SK-N-SH (cell line): Measurements from ENCODE around the gene IPO11. TPM values are rescaled to one million over a fixed set of nuclear protein-coding genes. Genes with fewer than 3 reads are reported as not detected.
A peak's percentile ranks its signal among the peaks of the same experiment; 100 is the strongest.

Experiments
- CTCF ChIA-PET: fragments of 300-600, 350-600 bp; formaldehyde crosslinking; extraction: SDS; loops from one replicate; lab custom pipeline; 2021; lab: Yijun Ruan, JAX
- POLR2A ChIA-PET: fragments of 350-600 bp; sonication (Branson Sonifier 250); formaldehyde crosslinking; extraction: SDS; loops from one replicate; lab custom pipeline; 2020; ENCODE audit warnings: antibody characterized with exemption, inconsistent platforms; lab: Yijun Ruan, JAX
- DNase-seq: peaks from one replicate; pipeline ENCODE4 v3.0.0; 2012
- H2AFZ ChIP-seq: fragments of 200-600 bp; sonication (generic); 2 replicates; pipeline ENCODE4 v1.8.1; 2016; ENCODE audit warnings: antibody characterized with exemption, mild to moderate bottlenecking, low read depth
- H3F3A ChIP-seq: fragments of 200-600 bp; sonication (generic); replicated peaks from 2 replicates; pipeline ENCODE3; 2016; ENCODE audit warnings: antibody characterized with exemption, mild to moderate bottlenecking; ENCODE audit not compliant: insufficient read depth
- H3K27ac ChIP-seq, 2 experiments: fragments of 200-500 bp in 1 of 2; fragments of 200-600 bp in 1 of 2; sonication (Bioruptor generic) in 1 of 2; sonication (generic), shearing (Covaris generic) in 1 of 2; 2 replicates each; pipeline versions ENCODE4 v1.5.1 to v1.6.1; 2014 to 2016; ENCODE audit warnings: low read depth in 2 of 2, inconsistent platforms in 1 of 2, low read length in 1 of 2, mild to moderate bottlenecking in 1 of 2, mixed read lengths in 1 of 2
- H3K27me3 ChIP-seq: fragments of 200-600 bp; sonication (generic), shearing (Covaris generic); 2 replicates; pipeline ENCODE4 v1.6.1; 2016; ENCODE audit warnings: mixed run types; ENCODE audit not compliant: insufficient read depth
- H3K36me3 ChIP-seq, 2 experiments: fragments of 200-500 bp in 1 of 2; fragments of 200-600 bp in 1 of 2; sonication (Bioruptor generic) in 1 of 2; sonication (generic) in 1 of 2; replicated peaks in 1 of 2; 2 replicates each; pipeline versions ENCODE3 to v1.5.1; 2014 to 2016; ENCODE audit warnings: low read length in 1 of 2, mild to moderate bottlenecking in 1 of 2; ENCODE audit not compliant: insufficient read depth in 2 of 2, control insufficient read depth in 1 of 2
- H3K4me1 ChIP-seq, 2 experiments: fragments of 200-500 bp in 1 of 2; fragments of 200-600 bp in 1 of 2; sonication (Bioruptor generic) in 1 of 2; sonication (generic), shearing (Covaris generic) in 1 of 2; 2 replicates each; pipeline versions ENCODE4 v1.5.1 to v1.6.1; 2014 to 2016; ENCODE audit warnings: low read depth in 1 of 2, low read length in 1 of 2, mixed run types in 1 of 2; ENCODE audit not compliant: insufficient read depth in 2 of 2, control insufficient read depth in 1 of 2
- H3K4me2 ChIP-seq: fragments of 200-600 bp; sonication (generic), shearing (Covaris generic); 2 replicates; pipeline ENCODE4 v1.6.1; 2017; ENCODE audit warnings: mixed run types
- H3K4me3 ChIP-seq, 2 experiments: fragments of 200-500 bp in 1 of 2; fragments of 200-600 bp in 1 of 2; sonication (Bioruptor generic) in 1 of 2; sonication (generic), shearing (Covaris generic) in 1 of 2; 2 replicates each; pipeline versions ENCODE4 v1.5.1 to v1.8.1; 2014 to 2016; ENCODE audit warnings: low read depth in 2 of 2, inconsistent platforms in 1 of 2, low read length in 1 of 2, mild to moderate bottlenecking in 1 of 2, mixed read lengths in 1 of 2, moderate library complexity in 1 of 2
- H3K79me2 ChIP-seq: fragments of 200-600 bp; sonication (generic); 2 replicates; pipeline ENCODE4 v1.8.1; 2017; ENCODE audit warnings: mild to moderate bottlenecking; ENCODE audit not compliant: insufficient read depth
- H3K9ac ChIP-seq: fragments of 200-600 bp; sonication (generic); 2 replicates; pipeline ENCODE4 v1.6.1; 2017; ENCODE audit warnings: mixed run types
- H3K9me2 ChIP-seq: fragments of 200-600 bp; sonication (generic); 2 replicates; pipeline ENCODE4 v1.6.1; 2017; ENCODE audit warnings: mixed run types
- H3K9me3 ChIP-seq: fragments of 200-600 bp; sonication (generic); 2 replicates; pipeline ENCODE4 v1.6.1; 2017; ENCODE audit warnings: mixed run types, mild to moderate bottlenecking, moderate library complexity
- H4K20me1 ChIP-seq: fragments of 200-600 bp; sonication (generic); 2 replicates; pipeline ENCODE4 v1.6.1; 2017; ENCODE audit warnings: mild to moderate bottlenecking, mixed run types; ENCODE audit not compliant: insufficient read depth
- CHD2 ChIP-seq: fragments of 150-350 bp; IDR thresholded peaks from 2 replicates; pipeline ENCODE4 v1.6.1; 2018; ENCODE audit warnings: low read length; ENCODE audit not compliant: partially characterized antibody
- EP300 ChIP-seq, 2 experiments: IDR thresholded peaks; 2 replicates each; pipeline versions ENCODE4 v1.4.0 to v1.6.1; 2012; ENCODE audit warnings: borderline replicate concordance in 1 of 2, low read depth in 1 of 2, low read length in 1 of 2
- FOSL2 ChIP-seq: IDR thresholded peaks from 2 replicates; pipeline ENCODE4 v1.4.0; 2012; ENCODE audit warnings: low read depth, mild to moderate bottlenecking, moderate library complexity, borderline replicate concordance
- FOXJ3 ChIP-seq: sonication (generic); formaldehyde crosslinking; IDR thresholded peaks from 2 replicates; pipeline ENCODE4 v1.5.1; 2020; ENCODE audit warnings: mild to moderate bottlenecking, missing genetic modification reagents
- FOXM1 ChIP-seq: IDR thresholded peaks from 2 replicates; pipeline ENCODE4 v1.4.0; 2012; ENCODE audit warnings: low read depth, mild to moderate bottlenecking
- GABPA ChIP-seq: IDR thresholded peaks from 2 replicates; pipeline ENCODE4 v1.4.0; 2012; ENCODE audit warnings: low read depth, mild to moderate bottlenecking
- NFIC ChIP-seq: IDR thresholded peaks from 2 replicates; pipeline ENCODE4 v1.4.0; 2012; ENCODE audit warnings: borderline replicate concordance
- NRF1 ChIP-seq: IDR thresholded peaks from 2 replicates; pipeline ENCODE4 v1.6.1; 2012; ENCODE audit warnings: low read depth, mild to moderate bottlenecking, low read length
- POLR2AphosphoS5 ChIP-seq: IDR thresholded peaks from 2 replicates; pipeline ENCODE4 v1.6.1; 2012; ENCODE audit warnings: low read depth, low read length
- RCOR1 ChIP-seq: fragments of 150-350 bp; IDR thresholded peaks from 2 replicates; pipeline ENCODE4 v1.6.1; 2017; ENCODE audit warnings: antibody characterized with exemption, low read length
- TAF1 ChIP-seq: IDR thresholded peaks from 2 replicates; pipeline ENCODE4 v1.6.1; 2012; ENCODE audit warnings: low read depth, mild to moderate bottlenecking, low read length, moderate library complexity, borderline replicate concordance
- TCF12 ChIP-seq: IDR thresholded peaks from 2 replicates; pipeline ENCODE4 v1.4.0; 2012
- TEAD4 ChIP-seq: IDR thresholded peaks from 2 replicates; pipeline ENCODE4 v1.4.0; 2012; ENCODE audit warnings: mild to moderate bottlenecking, borderline replicate concordance; ENCODE audit not compliant: insufficient read depth
- YY1 ChIP-seq: IDR thresholded peaks from 2 replicates; pipeline ENCODE4 v1.4.0; 2012; ENCODE audit warnings: low read depth, mild to moderate bottlenecking
- whole genome bisulfite sequencing: methylation state at CpG from one replicate; pipeline ENCODE4 v1.1.6; 2017; ENCODE audit warnings: low lambda C conversion rate; 5-methylcytosine and 5-hydroxymethylcytosine counted together
- polyA plus RNA-seq, 3 experiments: library from polyadenylated mRNA; depleted of rRNA; stranded (reverse); fragments of >200 nt; gene quantifications; 2 replicates each; pipeline ENCODE4 v1.2.3, GENCODE V29; 2012
- TF ChIP-seq, protein P1 (sequence below): IDR thresholded peaks from 2 replicates; pipeline ENCODE4 v1.4.0; 2012; ENCODE audit warnings: low read depth, borderline replicate concordance
- TF ChIP-seq, protein P2 (sequence below): IDR thresholded peaks from 2 replicates; pipeline ENCODE4 v1.4.0; 2012; ENCODE audit warnings: low read depth, borderline replicate concordance
- TF ChIP-seq, protein P3 (sequence below): IDR thresholded peaks from 2 replicates; pipeline ENCODE4; 2012
- TF ChIP-seq, protein P4 (sequence below): fragments of 150-350 bp; IDR thresholded peaks from 2 replicates; pipeline ENCODE4 v1.6.1; 2017; ENCODE audit warnings: antibody characterized with exemption, low read length, low read depth, borderline replicate concordance
- TF ChIP-seq, protein P5 (sequence below): fragments of 150-350 bp; IDR thresholded peaks from 2 replicates; pipeline ENCODE4 v1.6.1; 2016; ENCODE audit warnings: mild to moderate bottlenecking, low read depth, low read length
- TF ChIP-seq, protein P6 (sequence below): fragments of 200-600 bp; sonication (generic); IDR thresholded peaks from 2 replicates; pipeline ENCODE4 v1.6.1; 2017; ENCODE audit warnings: antibody characterized with exemption, mild to moderate bottlenecking, moderate library complexity
- TF ChIP-seq, protein P7 (sequence below): IDR thresholded peaks from 2 replicates; pipeline ENCODE4 v1.4.0; 2012; ENCODE audit warnings: low read depth

IPO11 gene
- polyA plus RNA-seq, 1 of the 3 experiments (the other 2 are of a cell fraction), result 8.1 TPM

DNA sequence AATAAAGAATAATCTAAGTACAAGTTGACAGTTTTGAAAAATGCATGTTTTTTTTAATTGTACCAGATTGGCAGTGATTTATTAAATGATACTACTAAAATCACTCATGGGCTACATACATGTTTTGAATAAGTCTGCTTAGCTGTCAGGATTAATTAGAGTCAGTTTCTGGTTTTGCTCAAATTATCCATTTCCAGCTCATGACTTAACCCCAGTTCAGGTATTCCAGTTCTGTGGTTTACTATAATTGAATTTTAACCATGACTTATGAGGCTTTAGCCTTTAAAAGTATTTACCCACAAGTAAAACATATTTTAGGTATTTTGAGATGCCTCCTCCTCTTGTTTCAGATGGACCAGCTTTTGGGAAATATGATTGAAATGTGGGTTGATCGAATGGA, 148.2 kb downstream of the IPO11 start (continued):
- TF ChIP-seq GABPA (no peak), POLR2AphosphoS5 (peak; percentile 40; the same call in 1 of the 2 replicates), FOSL2 (no peak), TCF12 (peak; percentile 66), FOXM1 (no peak), FOXJ3 (no peak), RCOR1 (no peak)
- TF ChIP-seq, protein P1, sequence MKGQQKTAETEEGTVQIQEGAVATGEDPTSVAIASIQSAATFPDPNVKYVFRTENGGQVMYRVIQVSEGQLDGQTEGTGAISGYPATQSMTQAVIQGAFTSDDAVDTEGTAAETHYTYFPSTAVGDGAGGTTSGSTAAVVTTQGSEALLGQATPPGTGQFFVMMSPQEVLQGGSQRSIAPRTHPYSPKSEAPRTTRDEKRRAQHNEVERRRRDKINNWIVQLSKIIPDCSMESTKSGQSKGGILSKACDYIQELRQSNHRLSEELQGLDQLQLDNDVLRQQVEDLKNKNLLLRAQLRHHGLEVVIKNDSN, result no peak
- TF ChIP-seq, protein P2, sequence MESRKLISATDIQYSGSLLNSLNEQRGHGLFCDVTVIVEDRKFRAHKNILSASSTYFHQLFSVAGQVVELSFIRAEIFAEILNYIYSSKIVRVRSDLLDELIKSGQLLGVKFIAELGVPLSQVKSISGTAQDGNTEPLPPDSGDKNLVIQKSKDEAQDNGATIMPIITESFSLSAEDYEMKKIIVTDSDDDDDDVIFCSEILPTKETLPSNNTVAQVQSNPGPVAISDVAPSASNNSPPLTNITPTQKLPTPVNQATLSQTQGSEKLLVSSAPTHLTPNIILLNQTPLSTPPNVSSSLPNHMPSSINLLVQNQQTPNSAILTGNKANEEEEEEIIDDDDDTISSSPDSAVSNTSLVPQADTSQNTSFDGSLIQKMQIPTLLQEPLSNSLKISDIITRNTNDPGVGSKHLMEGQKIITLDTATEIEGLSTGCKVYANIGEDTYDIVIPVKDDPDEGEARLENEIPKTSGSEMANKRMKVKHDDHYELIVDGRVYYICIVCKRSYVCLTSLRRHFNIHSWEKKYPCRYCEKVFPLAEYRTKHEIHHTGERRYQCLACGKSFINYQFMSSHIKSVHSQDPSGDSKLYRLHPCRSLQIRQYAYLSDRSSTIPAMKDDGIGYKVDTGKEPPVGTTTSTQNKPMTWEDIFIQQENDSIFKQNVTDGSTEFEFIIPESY, result no peak
- TF ChIP-seq, protein P3, sequence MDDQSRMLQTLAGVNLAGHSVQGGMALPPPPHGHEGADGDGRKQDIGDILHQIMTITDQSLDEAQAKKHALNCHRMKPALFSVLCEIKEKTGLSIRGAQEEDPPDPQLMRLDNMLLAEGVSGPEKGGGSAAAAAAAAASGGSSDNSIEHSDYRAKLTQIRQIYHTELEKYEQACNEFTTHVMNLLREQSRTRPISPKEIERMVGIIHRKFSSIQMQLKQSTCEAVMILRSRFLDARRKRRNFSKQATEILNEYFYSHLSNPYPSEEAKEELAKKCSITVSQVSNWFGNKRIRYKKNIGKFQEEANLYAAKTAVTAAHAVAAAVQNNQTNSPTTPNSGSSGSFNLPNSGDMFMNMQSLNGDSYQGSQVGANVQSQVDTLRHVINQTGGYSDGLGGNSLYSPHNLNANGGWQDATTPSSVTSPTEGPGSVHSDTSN, result peak; percentile 79
- TF ChIP-seq, all 33 proteins: peak for 5

DNA sequence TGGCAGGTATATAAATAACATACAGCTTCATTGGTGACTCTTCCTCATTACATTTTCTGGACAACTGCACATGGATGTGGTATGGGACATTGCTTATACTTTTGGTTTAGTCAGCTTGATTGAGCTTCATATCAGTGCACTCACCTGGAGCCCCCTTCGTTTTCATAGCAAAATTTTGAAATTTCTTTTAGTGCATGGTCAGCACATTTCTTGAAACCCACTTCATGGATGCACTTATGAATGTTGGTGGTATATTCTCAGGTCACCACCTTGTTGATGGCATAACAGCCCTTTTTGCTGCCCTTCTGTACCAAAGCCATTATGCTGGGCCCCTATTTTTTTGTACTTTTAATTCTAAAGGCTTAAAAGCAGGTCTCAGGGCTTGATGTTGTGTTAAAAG, 149.3 kb downstream of the IPO11 start:
- DNase-seq, result no peak
- TF ChIP-seq, protein P3, result no peak
- TF ChIP-seq YY1 (no peak), TAF1 (no peak), FOXJ3 (no peak), GABPA (no peak), FOXM1 (no peak), TEAD4 (no peak), NRF1 (no peak), EP300 (IDR thresholded peaks at IDR 0.05; ENCODE audit: borderline replicate concordance in 1 of 2, low read depth in 1 of 2, low read length in 1 of 2) (no peak), POLR2AphosphoS5 (no peak), NFIC (no peak), CHD2 (no peak)
- TF ChIP-seq, protein P4, sequence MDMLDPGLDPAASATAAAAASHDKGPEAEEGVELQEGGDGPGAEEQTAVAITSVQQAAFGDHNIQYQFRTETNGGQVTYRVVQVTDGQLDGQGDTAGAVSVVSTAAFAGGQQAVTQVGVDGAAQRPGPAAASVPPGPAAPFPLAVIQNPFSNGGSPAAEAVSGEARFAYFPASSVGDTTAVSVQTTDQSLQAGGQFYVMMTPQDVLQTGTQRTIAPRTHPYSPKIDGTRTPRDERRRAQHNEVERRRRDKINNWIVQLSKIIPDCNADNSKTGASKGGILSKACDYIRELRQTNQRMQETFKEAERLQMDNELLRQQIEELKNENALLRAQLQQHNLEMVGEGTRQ, result no peak
- TF ChIP-seq, protein P5, sequence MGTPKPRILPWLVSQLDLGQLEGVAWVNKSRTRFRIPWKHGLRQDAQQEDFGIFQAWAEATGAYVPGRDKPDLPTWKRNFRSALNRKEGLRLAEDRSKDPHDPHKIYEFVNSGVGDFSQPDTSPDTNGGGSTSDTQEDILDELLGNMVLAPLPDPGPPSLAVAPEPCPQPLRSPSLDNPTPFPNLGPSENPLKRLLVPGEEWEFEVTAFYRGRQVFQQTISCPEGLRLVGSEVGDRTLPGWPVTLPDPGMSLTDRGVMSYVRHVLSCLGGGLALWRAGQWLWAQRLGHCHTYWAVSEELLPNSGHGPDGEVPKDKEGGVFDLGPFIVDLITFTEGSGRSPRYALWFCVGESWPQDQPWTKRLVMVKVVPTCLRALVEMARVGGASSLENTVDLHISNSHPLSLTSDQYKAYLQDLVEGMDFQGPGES, result no peak
- TF ChIP-seq, protein P6, sequence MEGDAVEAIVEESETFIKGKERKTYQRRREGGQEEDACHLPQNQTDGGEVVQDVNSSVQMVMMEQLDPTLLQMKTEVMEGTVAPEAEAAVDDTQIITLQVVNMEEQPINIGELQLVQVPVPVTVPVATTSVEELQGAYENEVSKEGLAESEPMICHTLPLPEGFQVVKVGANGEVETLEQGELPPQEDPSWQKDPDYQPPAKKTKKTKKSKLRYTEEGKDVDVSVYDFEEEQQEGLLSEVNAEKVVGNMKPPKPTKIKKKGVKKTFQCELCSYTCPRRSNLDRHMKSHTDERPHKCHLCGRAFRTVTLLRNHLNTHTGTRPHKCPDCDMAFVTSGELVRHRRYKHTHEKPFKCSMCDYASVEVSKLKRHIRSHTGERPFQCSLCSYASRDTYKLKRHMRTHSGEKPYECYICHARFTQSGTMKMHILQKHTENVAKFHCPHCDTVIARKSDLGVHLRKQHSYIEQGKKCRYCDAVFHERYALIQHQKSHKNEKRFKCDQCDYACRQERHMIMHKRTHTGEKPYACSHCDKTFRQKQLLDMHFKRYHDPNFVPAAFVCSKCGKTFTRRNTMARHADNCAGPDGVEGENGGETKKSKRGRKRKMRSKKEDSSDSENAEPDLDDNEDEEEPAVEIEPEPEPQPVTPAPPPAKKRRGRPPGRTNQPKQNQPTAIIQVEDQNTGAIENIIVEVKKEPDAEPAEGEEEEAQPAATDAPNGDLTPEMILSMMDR, result no peak
- TF ChIP-seq, protein P1, result no peak
- TF ChIP-seq, protein P7, sequence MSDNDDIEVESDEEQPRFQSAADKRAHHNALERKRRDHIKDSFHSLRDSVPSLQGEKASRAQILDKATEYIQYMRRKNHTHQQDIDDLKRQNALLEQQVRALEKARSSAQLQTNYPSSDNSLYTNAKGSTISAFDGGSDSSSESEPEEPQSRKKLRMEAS, result no peak
- TF ChIP-seq, all 33 proteins: peak for 0
- Histone ChIP-seq H3K4me2 (no peak overlapping the region), H3K79me2 (0 out of 2 replicates have a peak, but pooled peaks cover 3% of the 10 kb centered on the region), H3K36me3 (peaks cover 6 to 27% of the 10 kb centered on the region in 2 experiments), H3K27me3 (no peaks in the 10 kb centered on the region), H3K9me3 (no peaks in the 10 kb centered on the region), H3K4me1 (no peaks in the 10 kb centered on the region; a peak in 1 of 4 replicates), H3K9ac (no peak overlapping the region), H2AFZ (no peak overlapping the region), H3K4me3 (no peak overlapping the region), H3K27ac (no peak overlapping the region), H3K9me2 (no peaks in the 10 kb centered on the region), H4K20me1 (no peaks in the 10 kb centered on the region), H3F3A (no peaks in the 10 kb centered on the region)
- WGBS, result 100% methylated on average over 1 of the region's 1 CpG
- ChIA-PET POLR2A (no interaction called here), CTCF (no interaction called here)
